Kidney (tissue), 14 donors: ENCODE measurements around the gene SEMA4A. TPM values are rescaled to one million over a fixed set of nuclear protein-coding genes. Genes with fewer than 3 reads are reported as not detected.
A peak's percentile ranks its signal among the peaks of the same experiment; 100 is the strongest.

Experiments
- DNase-seq, 5 donors: peaks; one replicate each; pipeline ENCODE4 v3.0.0-alpha.2; 2013 to 2020
- FAIRE-seq: peaks from 2 replicates; lab custom pipeline; 2012; peaks lifted over from hg19 to GRCh38; lab: Jason Lieb, UNC
- H3K27ac ChIP-seq, 2 donors: one replicate each; pipeline ENCODE4 v1.7.0; 2013; ENCODE audit warnings: low read depth in 2 of 2, low read length in 2 of 2, inconsistent platforms in 1 of 2
- H3K27me3 ChIP-seq: one replicate; pipeline ENCODE4 v1.7.1; 2013; ENCODE audit warnings: low read length, inconsistent platforms; ENCODE audit not compliant: control insufficient read depth, insufficient read depth
- H3K36me3 ChIP-seq, 3 donors: one replicate each; pipeline versions ENCODE4 v1.7.0 to v1.7.1; 2013; ENCODE audit warnings: low read length in 3 of 3, control low read depth in 1 of 3, inconsistent platforms in 1 of 3; ENCODE audit not compliant: insufficient read depth in 3 of 3, control insufficient read depth in 2 of 3
- H3K4me1 ChIP-seq, 3 donors: one replicate each; pipeline versions ENCODE4 v1.7.0 to v1.7.1; 2013; ENCODE audit warnings: low read length in 3 of 3, inconsistent platforms in 1 of 3, low read depth in 1 of 3; ENCODE audit not compliant: control insufficient read depth in 2 of 3, insufficient read depth in 2 of 3
- H3K4me3 ChIP-seq, 3 donors: one replicate each; pipeline versions ENCODE4 v1.7.0 to v1.8.1; 2013; ENCODE audit warnings: low read length in 3 of 3, control low read depth in 1 of 3, inconsistent platforms in 1 of 3
- H3K9ac ChIP-seq, 3 donors: one replicate each; pipeline versions ENCODE4 v1.7.0 to v1.7.1; 2013; ENCODE audit warnings: low read length in 3 of 3, control low read depth in 1 of 3, inconsistent platforms in 1 of 3
- H3K9me3 ChIP-seq, 3 donors: one replicate each; pipeline versions ENCODE4 v1.7.0 to v1.7.1; 2013; ENCODE audit warnings: low read length in 3 of 3, control low read depth in 1 of 3, inconsistent platforms in 1 of 3; ENCODE audit not compliant: control insufficient read depth in 2 of 3, insufficient read depth in 1 of 3
- intact Hi-C: fragments of 100-400 bp; cut with DNase I; formaldehyde crosslinking; loops from one replicate; pipeline ENCODE4 v1.11.1; 2022
- polyA plus RNA-seq: library from polyadenylated mRNA; stranded (reverse); fragments of 350-450 nt; fragmentation: Illumina TruSeq; extraction: RNeasy Lipid Tissue Mini Kit (QIAGEN cat#74804); gene quantifications from one replicate; pipeline ENCODE4 v1.2.3, GENCODE V29; 2014; ENCODE audit warnings: low read depth, low replicate concordance; ENCODE audit not compliant: insufficient read depth
- total RNA-seq: library from RNA; stranded (reverse); fragmentation: NEBNext Ultra II Directional; extraction: Animal tissue kit (Norgen Biotek cat#: 25700); gene quantifications from one replicate; pipeline ENCODE4 v1.2.1, GENCODE V29; 2021
- TF ChIP-seq, protein P1 (sequence below): IDR thresholded peaks from 3 replicates; pipeline ENCODE4 v1.5.1; 2012; ENCODE audit warnings: mild to moderate bottlenecking, moderate library complexity, borderline replicate concordance; ENCODE audit not compliant: insufficient read depth; ENCODE audit errors: extremely low read depth
- donor health status: control.
- donor health status: control.
- donor health status: control.
- donor health status: control.
- donor health status: control.
- donor health status: DM: yes; HTN: yes; CAD: no.
- donor health status: Normal renal cell carcinoma (clear cell type).

SEMA4A gene
- total and polyA plus RNA-seq, 2 donors from 2014 or later: 16.4 to 45.9 TPM

- Histone ChIP-seq H3K4me3 (no peak overlapping the region), H3K9me3 (no peaks in the 10 kb centered on the region), H3K4me1 (peaks cover 6 to 38% (median 24%) of the 10 kb centered on the region in 3 donors), H3K9ac (no peak overlapping the region), H3K27me3 (no peaks in the 10 kb centered on the region), H3K27ac (peak overlapping the region in 1 of 2 donors; percentile 68), H3K36me3 (no peaks in the 10 kb centered on the region)
- intact Hi-C loops: no loop called here
- DNase-seq (no peak), FAIRE-seq (no peak)
- TF ChIP-seq, protein P1, sequence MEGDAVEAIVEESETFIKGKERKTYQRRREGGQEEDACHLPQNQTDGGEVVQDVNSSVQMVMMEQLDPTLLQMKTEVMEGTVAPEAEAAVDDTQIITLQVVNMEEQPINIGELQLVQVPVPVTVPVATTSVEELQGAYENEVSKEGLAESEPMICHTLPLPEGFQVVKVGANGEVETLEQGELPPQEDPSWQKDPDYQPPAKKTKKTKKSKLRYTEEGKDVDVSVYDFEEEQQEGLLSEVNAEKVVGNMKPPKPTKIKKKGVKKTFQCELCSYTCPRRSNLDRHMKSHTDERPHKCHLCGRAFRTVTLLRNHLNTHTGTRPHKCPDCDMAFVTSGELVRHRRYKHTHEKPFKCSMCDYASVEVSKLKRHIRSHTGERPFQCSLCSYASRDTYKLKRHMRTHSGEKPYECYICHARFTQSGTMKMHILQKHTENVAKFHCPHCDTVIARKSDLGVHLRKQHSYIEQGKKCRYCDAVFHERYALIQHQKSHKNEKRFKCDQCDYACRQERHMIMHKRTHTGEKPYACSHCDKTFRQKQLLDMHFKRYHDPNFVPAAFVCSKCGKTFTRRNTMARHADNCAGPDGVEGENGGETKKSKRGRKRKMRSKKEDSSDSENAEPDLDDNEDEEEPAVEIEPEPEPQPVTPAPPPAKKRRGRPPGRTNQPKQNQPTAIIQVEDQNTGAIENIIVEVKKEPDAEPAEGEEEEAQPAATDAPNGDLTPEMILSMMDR: no peak
These were observed 2.9 kb upstream of the SEMA4A start for GRCh38 chr1:156150333-156151011.

DNA sequence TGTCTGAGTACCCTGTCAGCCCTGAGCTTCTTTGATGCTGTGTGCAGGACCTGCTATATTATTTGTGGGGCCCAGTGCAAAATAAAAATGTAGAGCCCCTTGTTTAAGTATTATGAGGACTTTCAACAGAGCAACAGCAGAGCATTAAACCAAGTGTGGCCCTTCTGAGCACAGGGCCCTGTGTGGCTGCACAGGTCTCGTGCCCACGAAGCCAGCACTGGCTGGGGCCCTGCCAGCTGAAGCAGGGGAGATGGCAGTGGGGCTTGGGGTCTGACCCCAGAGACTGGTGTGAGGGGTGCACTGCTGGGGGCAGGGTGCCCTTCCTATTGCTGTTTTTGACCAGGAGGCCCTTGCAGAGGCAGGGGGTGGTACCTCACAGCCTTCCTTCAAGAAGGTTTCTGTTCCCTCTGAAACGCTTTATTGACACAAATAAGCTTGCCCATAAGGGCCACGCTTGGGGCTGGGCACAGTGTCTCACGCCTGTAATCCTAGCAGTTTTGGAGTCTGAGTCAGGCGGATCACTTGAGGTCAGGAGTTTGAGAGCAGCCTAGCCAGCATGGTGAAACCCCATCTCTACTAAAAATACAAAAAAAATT, 2.2 kb upstream of the SEMA4A start:
- intact Hi-C loops: no loop called here
- Histone ChIP-seq H3K9ac (no peak overlapping the region), H3K27me3 (no peaks in the 10 kb centered on the region), H3K9me3 (no peaks in the 10 kb centered on the region), H3K36me3 (no peaks in the 10 kb centered on the region), H3K4me1 (peaks cover 4 to 36% (median 22%) of the 10 kb centered on the region in 3 donors), H3K27ac (peak overlapping the region; percentile 50 to 68), H3K4me3 (no peak overlapping the region)
- FAIRE-seq: no peak
- TF ChIP-seq, protein P1: no peak
- no peak for DNase-seq

GRCh38 chr1:156152628-156153027, 757 bp upstream of the SEMA4A start:
- Histone ChIP-seq H3K27me3 (no peaks in the 10 kb centered on the region), H3K9ac (peak overlapping the region in 1 of 3 donors; percentile 37), H3K9me3 (no peaks in the 10 kb centered on the region), H3K36me3 (no peaks in the 10 kb centered on the region), H3K27ac (peak overlapping the region; percentile 38 to 73), H3K4me3 (peak overlapping the region in 1 of 3 donors; percentile 26), H3K4me1 (peaks cover 3 to 27% (median 13%) of the 10 kb centered on the region in 3 donors)
- intact Hi-C loops: no loop called here
- TF ChIP-seq, protein P1: no peak
- DNase-seq (peak; percentile 80 to 92 (median 88)), FAIRE-seq (no peak)
